ENCODE results near the gene GPR55. TPM values are rescaled to one million over a fixed set of nuclear protein-coding genes. Genes with fewer than 3 reads are reported as not detected.

The GPR55 gene
- total RNA-seq, 1 donor from 2014 or later = not detected

- Histone ChIP-seq H3K9ac (no peak overlapping the region), H3K27me3 (peaks cover 18% of the 10 kb centered on the region), H3K4me3 (peak overlapping the region; percentile 94), H3K36me3 (no peaks in the 10 kb centered on the region), H3F3A (ENCODE audit: low read depth) (peaks cover 44% of the 10 kb centered on the region), H4K20me1 (ENCODE audit: low read depth) (peaks cover 9% of the 10 kb centered on the region), H3K4me2 (peak overlapping the region; percentile 99), H3K4me1 (peaks cover 29% of the 10 kb centered on the region), H3K27ac (no peak overlapping the region), H2AFZ (replicated peaks) (peak overlapping the region; percentile 76), H3K79me2 (ENCODE audit: low read depth) (peaks cover 39% of the 10 kb centered on the region), H3K9me3 (ENCODE audit: low read depth) (no peaks in the 10 kb centered on the region)
- no peak for DNase-seq (ENCODE audit: low spot score)
- H3K9me3 Mint-ChIP-seq = no peaks in the 10 kb centered on the region
- peaks cover 2% of the 10 kb centered on the region for H3K36me3 Mint-ChIP-seq
- H3K27me3 Mint-ChIP-seq (ENCODE audit: insufficient read depth, low read depth) = peaks cover 18% of the 10 kb centered on the region
- H3K4me1 Mint-ChIP-seq = peaks cover 53% of the 10 kb centered on the region
- H3K4me3 Mint-ChIP-seq = peak overlapping the region; percentile 90
- TF ChIP-seq CTCF (IDR thresholded peaks at IDR 0.05) = no peak
- TF ChIP-seq EZH2phosphoT487 (IDR thresholded peaks at IDR 0.05) = no peak
- peak; percentile 23 for TF ChIP-seq EZH2 (IDR thresholded peaks at IDR 0.05)
- peak overlapping the region; percentile 68 for H3K27ac Mint-ChIP-seq
These were observed 60.9 kb downstream of the GPR55 start for GRCh38 chr2:230864122-230864604.

- Histone ChIP-seq H3K27me3 (peaks cover 18% of the 10 kb centered on the region), H3K9me3 (ENCODE audit: low read depth) (no peaks in the 10 kb centered on the region), H3K79me2 (ENCODE audit: low read depth) (peaks cover 33% of the 10 kb centered on the region), H3K4me2 (peak overlapping the region; percentile 99), H2AFZ (replicated peaks) (peak overlapping the region; percentile 76), H3K4me3 (no peak overlapping the region), H3F3A (ENCODE audit: low read depth) (peaks cover 38% of the 10 kb centered on the region), H3K4me1 (peaks cover 23% of the 10 kb centered on the region), H3K9ac (no peak overlapping the region), H3K36me3 (no peaks in the 10 kb centered on the region), H4K20me1 (ENCODE audit: low read depth) (peaks cover 3% of the 10 kb centered on the region), H3K27ac (no peak overlapping the region)
- peak overlapping the region; percentile 90 for H3K4me3 Mint-ChIP-seq
- peaks cover 18% of the 10 kb centered on the region for H3K27me3 Mint-ChIP-seq (ENCODE audit: insufficient read depth, low read depth)
- peak overlapping the region; percentile 87 for H3K27ac Mint-ChIP-seq
- peaks cover 2% of the 10 kb centered on the region for H3K36me3 Mint-ChIP-seq
- peaks cover 48% of the 10 kb centered on the region for H3K4me1 Mint-ChIP-seq
- peaks cover 4% of the 10 kb centered on the region for H3K9me3 Mint-ChIP-seq
- DNase-seq (ENCODE audit: low spot score) = no peak
- TF ChIP-seq EZH2 (IDR thresholded peaks at IDR 0.05) = no peak
- TF ChIP-seq EZH2phosphoT487 (IDR thresholded peaks at IDR 0.05) = no peak
- no peak for TF ChIP-seq CTCF (IDR thresholded peaks at IDR 0.05)
These were observed 61.5 kb downstream of the GPR55 start for GRCh38 chr2:230863442-230864121.

GRCh38 chr2:230863031-230863430 is 62.0 kb downstream of the GPR55 start:
- Histone ChIP-seq H3K4me2 (no peak overlapping the region), H3K4me1 (peaks cover 18% of the 10 kb centered on the region), H2AFZ (replicated peaks) (no peak overlapping the region), H3K36me3 (no peaks in the 10 kb centered on the region), H4K20me1 (ENCODE audit: low read depth) (no peaks in the 10 kb centered on the region), H3K4me3 (no peak overlapping the region), H3K79me2 (ENCODE audit: low read depth) (peaks cover 29% of the 10 kb centered on the region), H3K27me3 (peaks cover 18% of the 10 kb centered on the region), H3K27ac (no peak overlapping the region), H3K9ac (no peak overlapping the region), H3F3A (ENCODE audit: low read depth) (peaks cover 33% of the 10 kb centered on the region), H3K9me3 (ENCODE audit: low read depth) (no peaks in the 10 kb centered on the region)
- Mint-ChIP-seq H3K27me3 (ENCODE audit: insufficient read depth, low read depth) (peaks cover 20% of the 10 kb centered on the region), H3K9me3 (peaks cover 4% of the 10 kb centered on the region), H3K4me3 (peak overlapping the region; percentile 90), H3K27ac (no peak overlapping the region), H3K4me1 (peaks cover 42% of the 10 kb centered on the region), H3K36me3 (peaks cover 2% of the 10 kb centered on the region)
- no peak for DNase-seq (ENCODE audit: low spot score)
- TF ChIP-seq EZH2 (IDR thresholded peaks at IDR 0.05) (no peak), CTCF (IDR thresholded peaks at IDR 0.05) (no peak), EZH2phosphoT487 (IDR thresholded peaks at IDR 0.05) (no peak)

Measured in neural progenitor cell (in vitro differentiated cells).